Umbilical cord (tissue), 2 donors: ENCODE measurements around the gene PLCD1. TPM values are rescaled to one million over a fixed set of nuclear protein-coding genes. Genes with fewer than 3 reads are reported as not detected.
"Not testable (repeated sequence)": the region's sequence is repeated elsewhere in the genome, so short reads cannot be mapped to it uniquely, and the experiment has no call there.

Experiments used
- DNase-seq: peaks from one replicate; pipeline ENCODE4 v3.0.0-alpha.2; 2015; ENCODE audit warnings: low spot score
- total RNA-seq: library from RNA; depleted of rRNA; stranded (reverse); fragments of >200 nt; gene quantifications from one replicate; pipeline ENCODE4 v1.2.3, GENCODE V29; 2014; ENCODE audit warnings: low replicate concordance; ENCODE audit not compliant: insufficient read depth

Gene PLCD1
- total RNA-seq, 1 donor from 2014 or later: 31.1 TPM

- DNase-seq: no peak
These were observed 9.0 kb upstream of the PLCD1 start for GRCh38 chr3:38038447-38038911.

- DNase-seq: no peak
These were observed 7.5 kb upstream of the PLCD1 start for GRCh38 chr3:38036906-38037305.

- no peak for DNase-seq
These were observed 6.8 kb upstream of the PLCD1 start for GRCh38 chr3:38036286-38036685.

GRCh38 chr3:38034335-38034734, 4.9 kb upstream of the PLCD1 start:
- DNase-seq: not testable (repeated sequence)

- not testable (repeated sequence) for DNase-seq
These were observed 4.1 kb upstream of the PLCD1 start for GRCh38 chr3:38033586-38033985.

GRCh38 chr3:38032328-38032865, 3.0 kb upstream of the PLCD1 start:
- DNase-seq: no peak

GRCh38 chr3:38031022-38031994, 1.9 kb upstream of the PLCD1 start:
- peak; percentile 20 for DNase-seq

- no peak for DNase-seq
These were observed 932 bp upstream of the PLCD1 start for GRCh38 chr3:38030126-38031021.

GRCh38 chr3:38028621-38029361, 651 bp downstream of the PLCD1 start:
- peak; percentile 42 for DNase-seq

- DNase-seq: no peak
These were observed 1.7 kb downstream of the PLCD1 start for GRCh38 chr3:38027466-38028465.

GRCh38 chr3:38026856-38027255, 2.6 kb downstream of the PLCD1 start:
- DNase-seq: no peak

- no peak for DNase-seq
These were observed 6.3 kb downstream of the PLCD1 start for GRCh38 chr3:38022896-38023709.

- DNase-seq: no peak
These were observed 7.1 kb downstream of the PLCD1 start for GRCh38 chr3:38022301-38022700.

- no peak for DNase-seq
These were observed 8.2 kb downstream of the PLCD1 start for GRCh38 chr3:38021196-38021595.

GRCh38 chr3:38020342-38020726, 9.1 kb downstream of the PLCD1 start:
- no peak for DNase-seq

GRCh38 chr3:38019658-38020341, 9.6 kb downstream of the PLCD1 start:
- DNase-seq: no peak

GRCh38 chr3:38018296-38019266, 10.9 kb downstream of the PLCD1 start:
- no peak for DNase-seq
